Body of pancreas (tissue), 4 donors: ENCODE data around the gene CFAP61.

Source experiments
- CTCF ChIP-seq, 7 experiments: fragments of 450-650 bp in 4 of 7; fragments of 200-600 bp in 3 of 7; sonication (generic) in 3 of 7; IDR thresholded peaks; one replicate each; pipeline ENCODE4 v1.5.1; 2016 to 2019; ENCODE audit warnings: antibody characterized with exemption in 7 of 7
- POLR2A ChIP-seq, 3 donors: fragments of 450-650 bp; IDR thresholded peaks; one replicate each; pipeline ENCODE4 v1.6.1; 2016; ENCODE audit warnings: antibody characterized with exemption in 3 of 3, mild to moderate bottlenecking in 2 of 3

- no peak for TF ChIP-seq POLR2A (IDR thresholded peaks at IDR 0.05)
- TF ChIP-seq CTCF (IDR thresholded peaks at IDR 0.05) = no peak
These were observed 352.3 kb downstream of the CFAP61 start for GRCh38 chr20:20404633-20405032.
